Effector CD4-positive, alpha-beta T cell (primary cell): Measurements from ENCODE around the gene PAQR5.
"Not testable (repeated sequence)": the region's sequence is repeated elsewhere in the genome, so short reads cannot be mapped to it uniquely, and the experiment has no call there.

ENCODE experiments used
- DNase-seq: peaks from one replicate; pipeline ENCODE4 v3.0.0-alpha.2; 2020

Gene PAQR5

DNA sequence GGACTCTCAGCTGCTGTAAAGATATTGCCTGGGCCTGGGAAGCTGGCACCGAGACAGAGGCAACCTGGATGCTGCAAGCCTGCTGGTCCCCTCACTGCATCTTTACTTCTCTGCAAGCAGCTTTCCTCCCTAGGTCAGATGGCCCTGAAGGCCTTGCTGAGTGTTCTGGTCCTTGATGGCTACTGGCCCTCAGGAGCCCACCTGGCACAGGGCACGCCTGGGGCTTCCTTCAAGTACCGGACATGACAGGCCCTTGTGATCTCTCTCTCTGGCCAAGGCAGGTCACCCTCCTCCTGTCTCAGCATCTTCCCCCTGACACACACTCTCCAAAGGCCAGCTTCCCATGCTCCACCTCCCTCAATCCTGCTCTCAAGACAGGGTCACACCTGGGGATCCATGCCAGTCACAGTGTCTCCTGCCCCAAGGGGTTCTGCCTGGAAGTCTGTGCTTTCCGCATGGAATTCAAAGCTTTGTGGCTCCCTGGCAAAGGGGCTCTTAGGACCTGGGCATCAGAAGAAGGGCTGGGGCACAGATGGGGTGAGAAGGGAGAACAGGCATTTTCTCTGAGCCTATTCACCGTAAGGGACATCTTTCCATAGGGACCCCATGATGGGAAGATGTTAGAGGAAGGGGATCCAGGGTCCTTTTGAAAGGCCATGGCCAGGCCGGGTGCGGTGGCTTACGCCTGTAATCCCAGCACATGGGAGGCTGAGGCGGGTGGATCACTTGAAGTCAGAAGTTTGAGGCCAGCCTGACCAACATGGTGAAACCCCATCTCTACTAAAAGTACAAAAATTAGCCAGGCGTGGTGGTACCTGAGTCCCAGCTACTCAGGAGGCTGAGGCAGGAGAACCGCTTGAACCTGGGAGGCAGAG, 4.7 kb upstream of the PAQR5 start:
- no peak for DNase-seq

DNA sequence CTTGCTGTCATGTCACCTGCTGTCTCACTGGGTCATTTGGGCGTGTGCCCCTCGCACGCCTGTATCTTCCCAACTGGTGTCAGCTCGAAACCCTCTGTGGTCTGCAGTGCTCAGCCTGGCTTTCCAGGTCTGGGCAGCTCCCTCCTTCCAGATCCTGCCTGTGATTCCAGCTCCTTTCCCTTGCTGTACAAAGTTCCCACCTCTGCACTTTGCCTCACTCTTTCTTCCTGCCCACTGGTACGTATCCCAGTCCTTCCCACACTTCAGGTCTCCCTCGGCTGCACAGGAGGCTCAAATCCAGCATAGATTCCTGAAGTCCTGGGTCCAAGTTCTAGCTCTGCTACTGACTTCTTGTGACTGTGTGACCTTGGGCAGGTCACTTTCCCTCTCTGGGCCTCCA, 2.1 kb upstream of the PAQR5 start:
- DNase-seq, result no peak

DNA sequence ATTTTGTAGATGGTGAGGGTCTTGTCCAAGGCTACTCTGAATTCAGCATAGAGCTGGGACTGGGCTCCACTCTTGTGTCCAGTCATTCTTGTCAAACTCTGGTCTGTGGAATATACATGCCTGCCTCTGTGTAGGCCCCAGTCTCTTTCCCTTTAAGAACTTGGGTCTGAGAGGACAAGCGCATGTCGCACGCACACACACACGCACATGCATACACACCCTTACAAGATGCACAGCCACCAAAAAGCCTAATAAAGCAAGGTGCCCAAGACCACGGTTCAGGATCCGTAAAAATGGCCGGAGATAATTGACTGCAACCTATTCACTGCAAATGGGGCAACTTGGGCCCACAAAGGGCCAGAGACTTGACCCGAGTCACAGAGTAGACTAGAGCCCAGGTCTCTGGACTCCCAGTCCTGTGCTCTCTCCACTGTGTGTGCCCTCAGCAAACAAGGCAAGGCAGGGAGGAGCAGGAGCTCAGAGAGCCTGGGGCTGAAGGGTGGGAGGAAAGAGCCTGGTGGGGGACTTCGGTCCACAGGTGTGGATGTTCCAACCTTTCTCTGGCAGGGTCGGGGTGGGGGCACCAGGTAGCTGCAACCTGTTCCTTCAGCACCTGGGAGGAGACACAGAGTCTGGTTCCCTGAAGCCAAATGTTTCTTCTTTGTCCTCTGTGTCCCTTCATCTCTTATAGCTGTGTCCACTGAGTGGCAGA, 914 bp upstream of the PAQR5 start:
- no peak for DNase-seq

DNA sequence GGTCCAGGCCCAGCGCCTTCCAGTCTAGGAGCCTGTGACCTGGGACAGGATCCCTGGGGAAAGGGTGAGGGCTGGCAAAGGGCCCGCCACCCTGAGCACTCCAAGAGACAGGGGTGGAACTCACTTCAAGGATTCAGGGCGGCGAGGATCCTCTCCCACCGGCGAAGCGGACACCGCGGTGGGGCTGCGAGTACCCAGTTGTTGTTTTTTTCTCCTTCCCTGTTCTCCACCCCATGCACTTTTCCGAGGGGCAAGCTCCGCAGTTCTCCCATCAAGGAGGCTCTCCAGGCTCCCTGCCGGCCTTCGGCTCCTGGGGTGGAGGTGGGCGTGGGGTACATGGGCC, 387 bp upstream of the PAQR5 start:
- no peak for DNase-seq

DNA sequence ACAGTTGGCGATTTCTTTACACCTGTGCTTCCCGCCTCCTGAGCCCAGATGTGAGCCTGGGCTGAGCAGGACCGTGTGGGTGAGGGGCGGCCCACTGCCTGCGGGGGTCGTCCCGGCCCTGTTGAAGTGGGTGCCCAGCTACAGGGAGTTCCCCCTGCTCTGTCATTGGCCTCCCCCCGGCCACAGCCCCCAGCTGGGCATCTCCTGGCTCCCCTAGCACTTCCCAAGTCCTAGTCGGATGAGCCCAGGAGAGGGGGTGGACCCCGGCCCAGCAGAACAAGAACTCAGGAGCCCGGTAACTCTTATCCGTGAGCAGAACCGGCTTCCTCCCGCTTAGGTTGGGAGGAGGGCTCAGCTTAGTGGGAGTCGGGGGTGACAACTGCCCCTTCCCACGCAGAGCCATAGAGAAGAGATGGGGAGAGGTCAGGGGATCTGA, 757 bp downstream of the PAQR5 start:
- DNase-seq, result no peak

DNA sequence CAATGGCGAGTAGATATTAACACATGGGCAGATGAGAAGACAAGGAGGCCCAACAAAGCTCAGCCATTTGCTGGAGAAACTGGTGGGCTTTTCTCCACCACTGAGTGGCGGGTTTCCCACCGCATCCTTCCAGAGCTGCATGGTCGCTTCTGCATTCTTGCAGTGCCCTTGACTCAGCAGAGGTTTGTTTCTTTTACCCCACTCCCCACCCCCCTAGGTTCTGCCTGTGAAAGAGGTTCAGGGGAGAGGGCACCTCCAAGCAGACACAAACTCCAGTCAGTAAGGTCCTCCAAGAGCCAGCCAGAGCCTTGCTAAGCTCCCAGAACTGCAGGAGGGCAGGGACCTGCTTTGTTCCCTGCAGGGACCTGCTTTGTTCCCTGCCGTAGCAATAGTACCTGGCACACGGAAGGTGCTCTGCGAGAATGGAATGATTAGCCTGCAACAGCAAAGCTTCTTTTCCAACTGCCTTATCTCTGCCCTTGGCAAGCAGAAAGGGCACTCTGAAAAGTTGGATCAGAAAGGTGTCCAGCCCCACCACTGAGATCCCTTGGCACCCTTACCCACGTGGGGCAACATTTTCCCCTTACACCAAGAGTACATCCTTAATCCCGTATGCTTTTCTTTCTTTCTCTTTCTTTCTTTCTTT, 1.4 kb downstream of the PAQR5 start:
- DNase-seq, result no peak

DNA sequence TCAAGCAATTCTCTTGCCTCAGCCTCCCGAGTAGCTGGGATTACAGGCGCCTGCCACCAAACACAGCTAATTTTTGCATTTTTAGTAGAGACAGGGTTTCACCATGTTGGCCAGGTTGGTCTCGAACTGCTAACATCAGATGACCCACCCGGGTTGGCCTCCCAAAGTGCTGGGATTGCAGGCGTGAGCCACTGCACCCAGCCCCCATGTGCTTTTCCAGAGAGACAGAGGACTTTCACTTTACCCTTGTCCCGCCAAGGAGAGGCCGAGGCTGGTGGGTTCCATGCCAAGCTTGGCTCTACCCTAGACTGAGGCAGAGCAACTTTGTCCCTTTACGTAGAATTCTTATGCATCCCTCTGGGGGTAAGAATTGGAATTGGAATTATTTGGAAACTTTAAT, 2.4 kb downstream of the PAQR5 start:
- not testable (repeated sequence) for DNase-seq

DNA sequence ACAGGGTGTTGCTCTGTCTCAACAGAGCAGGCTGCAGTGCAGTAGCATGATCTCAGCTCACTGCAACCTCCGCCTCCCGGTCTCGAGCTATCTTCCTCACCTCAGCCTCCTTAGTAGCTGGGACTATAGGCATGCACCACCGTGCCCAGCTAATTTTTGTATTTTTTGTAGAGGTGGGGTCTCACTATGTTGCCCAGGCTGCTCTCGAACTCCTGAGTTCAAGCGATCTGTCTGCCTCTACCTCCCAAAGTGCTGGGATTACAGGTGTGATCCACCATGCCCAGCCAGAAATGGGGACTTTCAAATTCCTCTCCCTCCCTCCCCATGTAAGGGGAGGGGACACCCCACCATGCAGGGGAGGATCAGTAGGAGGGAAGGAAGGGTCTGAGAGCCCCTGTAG, 3.4 kb downstream of the PAQR5 start:
- not testable (repeated sequence) for DNase-seq

DNA sequence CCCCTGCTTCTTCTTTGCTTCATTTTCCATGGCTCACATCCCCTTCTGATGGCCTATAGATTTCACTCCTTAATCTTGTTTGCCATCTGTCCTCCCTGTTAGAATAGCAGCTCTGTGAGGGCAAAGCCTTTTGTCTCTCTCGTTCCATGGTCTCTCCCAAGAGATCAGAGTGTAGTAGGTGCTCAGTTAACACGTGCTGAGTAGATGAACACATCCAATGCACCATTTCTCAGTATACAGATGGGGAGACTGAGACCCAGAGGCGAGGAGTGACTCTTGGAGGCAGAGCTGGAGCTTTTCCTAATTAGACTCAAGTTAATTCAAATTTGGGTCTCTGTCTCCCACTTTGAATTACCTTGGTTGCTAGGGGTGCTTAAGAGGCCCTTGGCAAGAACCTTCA, 4.2 kb downstream of the PAQR5 start:
- DNase-seq, result no peak

DNA sequence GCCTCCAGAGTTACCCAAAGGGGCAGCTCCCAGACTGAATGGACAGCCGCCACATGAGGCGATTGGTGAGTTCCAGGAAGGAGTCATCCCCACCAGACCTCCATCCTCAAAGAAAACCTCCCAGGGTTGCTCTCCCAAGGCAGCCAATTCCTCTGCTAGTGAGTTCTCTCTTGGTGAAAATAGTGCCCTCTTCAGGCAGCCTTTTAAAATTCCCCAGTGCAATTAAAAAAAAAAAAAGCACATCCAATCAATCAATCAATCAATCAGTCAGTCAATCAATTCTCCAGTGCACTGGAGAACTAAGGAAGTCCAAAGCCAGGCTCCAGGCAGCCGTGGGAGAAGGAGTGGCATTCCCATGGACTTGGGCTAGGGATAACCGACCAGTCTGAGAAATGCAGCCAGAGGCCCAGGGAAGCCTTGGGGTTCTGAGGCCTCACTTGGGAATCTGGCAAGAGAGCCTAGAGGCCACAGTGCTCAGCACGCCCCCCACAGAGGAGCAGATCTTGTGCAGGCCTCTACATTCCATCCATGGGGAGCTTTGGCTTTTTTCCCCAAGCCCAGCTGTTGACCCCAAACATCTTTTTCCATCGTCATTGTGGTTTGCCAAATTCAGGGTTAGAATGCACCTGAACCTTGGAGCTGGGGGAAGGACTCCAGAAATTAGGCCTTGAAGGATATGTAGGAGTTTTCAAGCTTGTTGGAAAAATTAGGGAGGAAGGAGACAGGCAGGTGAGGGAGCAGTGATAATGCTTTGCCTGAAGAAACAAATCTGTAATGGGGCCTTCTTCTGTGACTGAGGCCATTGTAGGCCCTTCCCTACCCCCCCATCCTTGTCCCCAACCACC, 4.8 kb downstream of the PAQR5 start:
- DNase-seq, result no peak

DNA sequence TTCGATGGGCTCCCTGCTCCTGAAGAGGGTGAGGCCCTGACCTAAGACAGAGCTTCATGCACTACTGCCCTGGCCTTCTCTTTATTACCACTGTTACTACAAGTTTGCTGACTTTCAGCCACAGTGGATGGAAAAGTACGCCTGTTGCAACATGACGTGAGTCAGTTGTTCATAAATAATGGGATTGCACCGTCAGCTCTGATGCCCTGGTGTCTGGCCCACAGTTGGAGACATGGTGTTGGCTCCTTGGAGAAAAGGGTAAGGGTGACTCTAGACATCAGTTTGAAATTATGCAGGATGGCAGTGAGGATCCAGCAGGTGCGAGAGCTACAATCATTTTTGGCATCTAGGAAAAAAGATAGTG, 5.5 kb downstream of the PAQR5 start:
- no peak for DNase-seq

DNA sequence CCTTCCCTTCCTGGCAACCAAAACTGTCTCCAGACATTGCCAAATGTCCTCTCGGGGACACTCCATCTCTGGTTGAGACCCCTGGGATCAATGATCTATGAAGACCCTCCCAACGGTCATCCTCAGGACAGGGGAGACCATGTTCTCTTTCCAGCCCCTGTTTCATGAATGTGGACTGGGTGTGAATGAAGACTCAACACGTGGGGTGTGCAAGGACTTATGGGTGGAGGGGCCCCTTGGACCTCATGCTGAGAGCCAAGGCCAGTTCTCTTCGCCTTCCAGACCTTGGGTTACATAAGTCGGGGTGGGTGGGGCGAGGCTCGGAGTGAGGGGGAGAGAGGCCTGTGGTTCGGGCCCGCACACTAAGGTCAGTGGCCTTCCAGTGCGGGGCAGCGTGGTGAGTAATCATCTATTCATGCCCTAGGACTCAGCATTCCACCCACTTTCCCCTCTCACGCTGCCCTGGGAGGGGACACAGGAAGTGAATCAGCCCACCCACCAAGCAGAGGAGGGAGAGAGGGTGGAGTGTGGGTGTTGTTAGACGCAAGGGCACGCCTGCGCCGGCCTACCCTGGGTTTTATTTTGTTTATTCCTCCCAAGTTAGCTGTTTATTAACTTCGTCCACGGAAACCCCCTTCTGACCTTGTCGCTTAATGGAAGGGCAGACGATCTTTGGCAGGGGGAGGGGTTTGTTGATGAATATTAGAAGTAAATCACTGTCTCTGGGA, 6.7 kb downstream of the PAQR5 start:
- no peak for DNase-seq

DNA sequence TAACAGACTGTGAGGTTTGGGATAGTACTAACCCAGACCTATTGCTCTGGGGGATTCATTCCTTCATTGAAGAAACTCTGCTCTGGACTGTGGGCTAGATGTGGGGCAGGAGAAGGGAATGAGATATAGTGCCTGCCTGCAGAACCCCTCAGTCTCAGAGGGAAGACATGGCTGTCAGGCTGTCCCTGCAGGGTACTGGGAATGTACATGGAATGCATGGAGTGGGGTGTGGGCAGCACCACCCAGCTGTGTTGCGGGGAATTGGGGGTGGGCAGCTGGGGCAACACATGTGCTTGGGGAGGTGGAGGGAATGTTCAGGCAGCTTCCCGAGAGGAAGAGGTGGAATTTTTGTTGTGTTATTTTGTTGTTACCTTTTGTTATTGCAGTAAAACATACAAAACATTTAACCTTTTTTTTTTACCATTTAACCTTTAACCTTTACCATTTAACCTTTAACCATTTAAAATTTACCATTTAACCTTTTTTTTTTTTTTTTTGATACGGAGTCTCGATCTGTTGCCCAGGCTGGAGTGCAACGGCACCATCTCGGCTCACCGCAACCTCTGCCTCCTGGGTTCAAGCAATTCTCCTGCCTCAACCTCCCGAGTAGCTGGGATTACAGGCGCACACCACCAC, 7.3 kb downstream of the PAQR5 start:
- no peak for DNase-seq

DNA sequence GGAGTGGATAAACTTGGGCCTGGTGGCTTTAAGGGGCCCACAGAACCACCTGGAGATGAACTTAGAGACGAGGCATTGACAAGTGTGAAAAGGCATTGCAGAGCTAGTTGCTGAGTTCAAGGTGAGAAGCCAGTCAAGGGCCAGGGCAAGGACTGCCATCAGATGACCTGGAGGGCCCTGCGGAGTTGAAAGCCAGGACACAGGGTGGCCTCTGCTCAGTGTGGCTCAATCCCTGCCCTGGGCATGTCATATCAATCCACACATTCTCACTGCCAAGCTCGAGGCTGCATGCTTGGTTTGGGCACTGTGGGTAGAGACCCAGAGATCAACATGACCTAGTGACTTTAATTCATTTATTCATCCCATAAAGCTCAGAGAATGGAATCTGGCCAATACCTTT, 9.2 kb downstream of the PAQR5 start:
- DNase-seq, result no peak

DNA sequence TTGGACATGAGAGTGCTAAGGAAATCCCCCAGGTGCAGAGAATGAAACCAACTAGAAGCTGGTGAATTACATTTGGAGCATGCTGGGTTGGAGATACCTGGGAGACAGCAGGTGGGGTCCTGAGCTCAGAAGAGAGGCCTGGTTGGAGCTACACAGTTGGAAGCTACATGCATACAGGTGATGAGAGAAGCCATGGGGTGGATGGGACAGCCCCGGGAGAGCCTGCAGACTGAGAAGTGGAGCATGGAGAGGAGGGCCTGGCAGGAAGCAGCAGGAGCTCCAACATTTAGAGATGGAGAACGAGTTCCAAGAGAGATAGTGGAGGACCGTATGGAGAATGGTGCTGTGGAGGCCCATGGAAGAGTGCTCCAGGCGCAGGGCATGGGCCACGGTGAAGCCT, 10.2 kb downstream of the PAQR5 start:
- DNase-seq, result no peak

DNA sequence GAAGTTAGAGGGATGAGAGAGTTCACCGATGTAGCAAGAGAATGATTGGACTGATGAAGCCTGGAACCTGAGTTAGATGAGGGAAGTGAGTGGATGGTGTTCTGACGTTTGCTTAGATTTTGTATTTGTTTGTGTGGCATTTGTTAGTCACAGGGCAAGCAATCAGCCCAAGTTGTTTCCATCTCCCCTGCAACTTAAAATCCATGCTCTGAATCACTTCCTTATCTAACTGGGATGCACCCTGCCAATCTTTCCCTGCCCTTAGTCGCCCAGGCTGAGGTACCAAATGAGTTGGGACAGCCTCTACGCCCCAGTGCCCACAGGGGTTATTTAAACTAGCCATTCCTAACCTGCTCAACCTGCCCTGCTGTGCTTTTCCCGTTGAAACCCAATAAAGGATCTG, 12.6 kb downstream of the PAQR5 start:
- DNase-seq, result no peak

DNA sequence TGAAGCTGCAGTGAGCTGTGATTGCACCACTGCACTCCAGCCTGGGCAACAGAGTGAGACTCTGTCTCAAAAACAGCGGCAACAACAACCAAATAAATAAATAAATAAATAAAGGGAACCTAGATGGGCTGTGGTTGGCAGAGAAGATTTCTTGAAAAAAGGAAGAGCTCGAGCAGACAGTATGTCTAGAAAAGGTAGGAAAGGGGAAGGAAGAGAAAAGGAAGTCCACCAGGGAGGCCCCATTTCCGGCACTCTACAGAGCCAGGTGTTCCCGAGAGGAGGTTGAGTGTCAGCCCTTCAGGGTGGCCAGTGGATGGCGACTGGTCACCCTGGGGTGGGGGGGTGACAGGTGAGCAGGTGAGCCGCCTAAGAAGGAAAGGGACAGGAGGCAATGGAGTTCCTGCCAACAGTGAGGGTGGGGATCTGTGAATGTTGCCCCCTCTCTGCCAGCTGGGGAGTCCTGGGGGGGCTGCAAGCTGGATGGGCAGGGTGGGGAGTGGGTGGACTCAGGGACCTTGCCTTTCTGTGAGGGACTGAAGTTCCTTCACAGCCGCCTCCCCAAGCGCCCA, 14.8 kb downstream of the PAQR5 start:
- no peak for DNase-seq

DNA sequence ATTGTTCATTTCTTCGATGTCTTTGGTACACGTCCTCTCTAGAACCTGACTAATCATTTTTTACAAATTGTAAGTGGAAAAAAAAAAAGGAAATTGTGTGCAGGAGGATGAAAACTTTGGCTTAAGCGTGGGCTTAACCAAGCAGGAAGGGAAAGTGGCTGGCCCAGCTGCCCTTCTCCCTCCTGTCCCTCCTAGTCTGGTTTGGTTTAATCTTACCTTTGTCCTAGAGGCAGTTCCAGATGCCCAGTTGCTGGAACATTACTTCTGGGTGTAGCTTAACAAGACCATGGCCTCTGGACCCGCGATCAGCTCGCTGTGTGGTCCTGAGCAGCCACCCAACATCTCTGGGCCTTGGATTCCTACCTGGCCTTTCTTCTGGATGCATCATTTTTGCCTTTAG, 15.4 kb downstream of the PAQR5 start:
- DNase-seq, result no peak

DNA sequence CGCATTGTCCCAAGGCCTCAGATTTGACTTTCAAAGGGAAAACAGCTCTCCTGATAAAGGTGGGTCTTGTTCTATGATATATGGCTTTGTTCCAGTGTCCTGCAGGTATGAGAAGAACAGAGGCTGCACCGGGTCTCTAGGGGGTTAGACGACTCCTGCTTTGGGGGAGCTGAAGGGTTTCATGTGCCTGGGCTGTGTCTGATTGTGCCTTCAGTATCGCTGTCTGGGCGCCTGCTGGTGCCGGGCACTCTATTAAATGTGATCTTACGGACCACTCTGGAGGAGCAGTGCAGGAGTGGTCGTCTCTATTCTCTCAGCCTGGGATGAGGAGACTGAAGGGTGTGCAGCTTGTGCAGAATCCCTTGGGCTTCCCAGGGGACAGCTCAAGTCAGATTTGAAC, 16.0 kb downstream of the PAQR5 start:
- DNase-seq, result no peak

DNA sequence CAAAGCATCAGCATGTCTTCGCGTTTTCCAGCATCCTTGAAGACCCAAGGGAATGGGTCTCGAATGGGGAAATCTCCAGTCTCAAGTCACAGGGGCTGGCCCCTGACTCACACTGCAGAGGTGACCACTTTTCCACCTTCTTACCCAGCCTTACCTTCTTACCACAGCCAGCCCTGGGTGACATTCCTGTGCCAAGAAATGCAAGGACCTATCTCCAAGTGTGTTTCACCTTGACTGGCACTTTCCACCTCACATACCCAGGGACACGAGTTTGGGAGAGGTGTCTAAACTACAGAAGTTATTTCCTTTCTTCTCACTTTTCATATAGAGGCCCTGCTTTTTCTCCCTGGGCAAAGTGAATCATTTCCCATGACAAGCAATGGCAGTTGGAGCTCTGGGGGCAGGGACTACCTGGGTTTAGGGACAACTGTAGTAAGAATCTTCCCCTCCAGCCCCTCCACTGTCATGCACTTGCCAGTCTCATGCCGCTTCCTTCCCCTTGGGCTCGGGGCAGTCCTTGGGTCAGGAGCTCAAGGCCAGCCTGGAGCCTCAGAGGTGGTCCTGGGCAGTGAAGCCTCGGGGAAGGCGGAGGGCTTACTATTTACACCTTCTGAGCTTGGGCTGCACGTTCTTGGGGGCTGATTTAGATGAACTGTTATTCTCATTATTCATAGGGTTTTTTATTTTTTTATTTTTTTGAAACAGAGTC, 16.8 kb downstream of the PAQR5 start:
- DNase-seq, result no peak

DNA sequence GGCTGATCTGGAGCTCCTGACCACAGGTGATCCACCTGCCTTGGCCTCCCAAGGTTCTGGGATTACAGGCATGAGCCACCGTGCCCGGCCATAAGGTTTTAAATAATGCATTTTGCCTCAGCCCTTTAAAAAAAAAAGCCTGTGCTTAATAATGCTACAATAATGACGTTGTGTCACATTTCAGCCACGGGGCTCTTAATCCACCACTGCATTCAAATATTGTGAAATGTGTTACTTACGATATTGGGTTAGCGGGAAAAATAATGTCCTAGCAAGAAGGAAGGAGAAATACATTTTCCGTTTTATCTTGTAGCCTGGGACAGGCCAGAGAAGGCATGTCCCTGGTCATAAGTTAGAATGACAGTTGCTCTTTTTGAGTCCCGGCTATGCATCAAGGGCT, 17.6 kb downstream of the PAQR5 start:
- no peak for DNase-seq
